Neuronal stem cell (in vitro differentiated cells): ENCODE data around the gene CDK2AP2.
A peak's percentile ranks its signal among the peaks of the same experiment; 100 is the strongest.
"Not testable (repeated sequence)": the region's sequence is repeated elsewhere in the genome, so short reads cannot be mapped to it uniquely, and the experiment has no call there.

Source experiments
- DNase-seq: peaks from one replicate; pipeline ENCODE4 v3.0.0-alpha.2; 2013; ENCODE audit warnings: low spot score
- H2AFZ ChIP-seq: one replicate; pipeline ENCODE4 v1.6.1; 2013; ENCODE audit warnings: mild to moderate bottlenecking, low read length, inconsistent platforms
- H2AK5ac ChIP-seq: 2 replicates; pipeline ENCODE4 v1.6.1; 2013; ENCODE audit warnings: low read depth, mild to moderate bottlenecking, inconsistent platforms, low read length, moderate library complexity, mixed read lengths
- H2BK120ac ChIP-seq: 2 replicates; pipeline ENCODE4 v1.6.1; 2013; ENCODE audit warnings: low read depth, mild to moderate bottlenecking, inconsistent platforms, low read length, moderate library complexity, mixed read lengths
- H2BK12ac ChIP-seq: one replicate; pipeline ENCODE4 v1.6.1; 2013; ENCODE audit warnings: low read length, inconsistent platforms
- H2BK15ac ChIP-seq: 2 replicates; pipeline ENCODE4 v1.6.1; 2013; ENCODE audit warnings: mild to moderate bottlenecking, low read length, inconsistent platforms, mixed read lengths
- H2BK5ac ChIP-seq: one replicate; pipeline ENCODE4 v1.6.1; 2013; ENCODE audit warnings: inconsistent platforms, mild to moderate bottlenecking, low read length, moderate library complexity
- H3K14ac ChIP-seq: one replicate; pipeline ENCODE4 v1.6.1; 2013; ENCODE audit warnings: low read length, inconsistent platforms
- H3K18ac ChIP-seq: 2 replicates; pipeline ENCODE4 v1.6.1; 2013; ENCODE audit warnings: low read length, inconsistent platforms
- H3K23ac ChIP-seq: 2 replicates; pipeline ENCODE4 v1.6.1; 2013; ENCODE audit warnings: low read depth, mild to moderate bottlenecking, mixed read lengths, low read length, inconsistent platforms; ENCODE audit not compliant: poor library complexity
- H3K27ac ChIP-seq: replicated peaks from 3 replicates; pipeline ENCODE4 v1.5.1; 2013; ENCODE audit warnings: low read length, inconsistent platforms
- H3K27me3 ChIP-seq, 3 experiments: 2 replicates each; pipeline ENCODE4 v1.6.1; 2013; ENCODE audit warnings: low read length in 3 of 3, mild to moderate bottlenecking in 2 of 3, inconsistent platforms in 1 of 3, low read depth in 1 of 3, mixed read lengths in 1 of 3, moderate library complexity in 1 of 3; ENCODE audit not compliant: control insufficient read depth in 3 of 3, insufficient read depth in 3 of 3
- H3K36me3 ChIP-seq, 2 donors: replicated peaks in 1 of 2; 2 replicates each; pipeline ENCODE4 v1.6.1; 2013; ENCODE audit warnings: low read length in 2 of 2; ENCODE audit not compliant: control insufficient read depth in 2 of 2, insufficient read depth in 2 of 2
- H3K4ac ChIP-seq: 2 replicates; pipeline ENCODE4 v1.6.1; 2013; ENCODE audit warnings: inconsistent platforms, mild to moderate bottlenecking, low read length, moderate library complexity
- H3K4me1 ChIP-seq, 2 donors: 1 replicate in 1 of 2; 2 replicates in 1 of 2; pipeline ENCODE4 v1.6.1; 2013; ENCODE audit warnings: low read length in 2 of 2, low read depth in 1 of 2; ENCODE audit not compliant: control insufficient read depth in 2 of 2, insufficient read depth in 1 of 2
- H3K4me2 ChIP-seq: one replicate; pipeline ENCODE4 v1.6.1; 2013; ENCODE audit warnings: mild to moderate bottlenecking, low read length, inconsistent platforms; ENCODE audit not compliant: insufficient read depth, poor library complexity, severe bottlenecking
- H3K4me3 ChIP-seq, 2 donors: 2 replicates each; pipeline ENCODE4 v1.5.1; 2013; ENCODE audit warnings: low read length in 2 of 2, mild to moderate bottlenecking in 2 of 2, inconsistent platforms in 1 of 2, moderate library complexity in 1 of 2
- H3K79me1 ChIP-seq: one replicate; pipeline ENCODE4 v1.6.1; 2013; ENCODE audit warnings: low read depth, mild to moderate bottlenecking, inconsistent platforms, low read length, moderate library complexity
- H3K9ac ChIP-seq: one replicate; pipeline ENCODE4 v1.6.1; 2013; ENCODE audit warnings: mild to moderate bottlenecking, low read depth, low read length, inconsistent platforms; ENCODE audit not compliant: poor library complexity
- H3K9me3 ChIP-seq, 2 donors: replicated peaks in 1 of 2; 2 replicates each; pipeline versions ENCODE3 to v1.6.1; 2013; ENCODE audit warnings: low read length in 2 of 2, mild to moderate bottlenecking in 2 of 2, inconsistent platforms in 1 of 2, low read depth in 1 of 2, mixed read lengths in 1 of 2, moderate library complexity in 1 of 2; ENCODE audit not compliant: control insufficient read depth in 2 of 2, insufficient read depth in 1 of 2
- H4K8ac ChIP-seq: one replicate; pipeline ENCODE4 v1.6.1; 2013; ENCODE audit warnings: low read depth, mild to moderate bottlenecking, inconsistent platforms, low read length, moderate library complexity
- H4K91ac ChIP-seq: one replicate; pipeline ENCODE4 v1.6.1; 2013; ENCODE audit warnings: low read length, low read depth, mild to moderate bottlenecking, inconsistent platforms; ENCODE audit not compliant: poor library complexity
- whole genome bisulfite sequencing, 2 donors: extraction: QIAGEN DNeasy Blood & Tissue Kit; methylation state at CpG; one replicate each; pipeline ENCODE4 v1.1.7; 2013; ENCODE audit warnings: missing lambda C conversion rate in 2 of 2, mixed read lengths in 1 of 2; ENCODE audit not compliant: insufficient read length in 2 of 2, insufficient replicate concordance in 1 of 2; ENCODE audit errors: extremely low coverage in 2 of 2; 5-methylcytosine and 5-hydroxymethylcytosine counted together

CDK2AP2 gene

GRCh38 chr11:67482827-67483798 is 24.8 kb downstream of the CDK2AP2 start, which contains the start of gene AIP:
Gene AIP, plus strand, starts transcription at chr11:67483026. Its CDS starts 133 bp downstream, at chr11:67483159.
- WGBS, 2 donors: no CpG with 5 or more reads among the region's 60 CpGs
- peaks cover 0 to 3% of the 10 kb centered on the region in 2 donors for H3K9me3 ChIP-seq
- H3K4me1 ChIP-seq: peaks cover 4 to 7% of the 10 kb centered on the region in 2 donors
- H4K8ac ChIP-seq: peak within 1 kb of the TSS; percentile 19
- no peak within 1 kb of the TSS for H2BK12ac ChIP-seq
- peak within 1 kb of the TSS; percentile 96 for H3K9ac ChIP-seq
- peak within 1 kb of the TSS; percentile 76 for H3K23ac ChIP-seq
- no peak within 1 kb of the TSS for H2BK120ac ChIP-seq
- H2BK5ac ChIP-seq: peak within 1 kb of the TSS; percentile 49
- peak within 1 kb of the TSS; percentile 60 for H2BK15ac ChIP-seq
- H2AK5ac ChIP-seq: peak within 1 kb of the TSS; percentile 83
- DNase-seq: peak; percentile 98
- H3K14ac ChIP-seq: peak within 1 kb of the TSS; percentile 25
- H4K91ac ChIP-seq: no peak within 1 kb of the TSS
- H3K36me3 ChIP-seq: peaks cover 2 to 18% of the 10 kb centered on the region in 2 donors
- peak within 1 kb of the TSS; percentile 86 for H2AFZ ChIP-seq
- peak within 1 kb of the TSS; percentile 98 for H3K18ac ChIP-seq
- no peaks in the 10 kb centered on the region for H3K27me3 ChIP-seq
- H3K4ac ChIP-seq: no peak within 1 kb of the TSS
- H3K27ac ChIP-seq: peak within 1 kb of the TSS; percentile 82
- H3K4me2 ChIP-seq: peak within 1 kb of the TSS; percentile 72
- peak within 1 kb of the TSS; percentile 57 to 89 for H3K4me3 ChIP-seq
- peaks cover 7% of the 10 kb centered on the region for H3K79me1 ChIP-seq

GRCh38 chr11:67482275-67482826 is 25.6 kb downstream of the CDK2AP2 start:
- peak overlapping the region; percentile 86 for H2AFZ ChIP-seq
- no peak for DNase-seq
- no CpG with 5 or more reads among the region's 19 CpGs for WGBS, 2 donors

GRCh38 chr11:67477344-67478050 is 30.5 kb downstream of the CDK2AP2 start:
- not testable (repeated sequence) for H3K4me1 ChIP-seq, H3K27ac ChIP-seq, H2AFZ ChIP-seq

More at GRCh38 chr11:67482275-67482826, 25.6 kb downstream of the CDK2AP2 start:
- Histone ChIP-seq H2BK15ac (no peak overlapping the region), H4K91ac (no peak overlapping the region), H2BK12ac (no peak overlapping the region), H3K36me3 (peaks cover 0 to 11% of the 10 kb centered on the region in 2 donors), H2BK120ac (no peak overlapping the region), H3K18ac (no peak overlapping the region), H3K4me3 (peak overlapping the region in 1 of 2 donors; percentile 57), H3K79me1 (peaks cover 7% of the 10 kb centered on the region), H2BK5ac (no peak overlapping the region), H3K4ac (no peak overlapping the region), H3K23ac (no peak overlapping the region), H3K9ac (no peak overlapping the region), H3K4me1 (peaks cover 4 to 7% of the 10 kb centered on the region in 2 donors), H3K27ac (no peak overlapping the region), H3K4me2 (peak overlapping the region; percentile 50), H3K14ac (no peak overlapping the region), H3K9me3 (peaks cover 0 to 3% of the 10 kb centered on the region in 2 donors), H3K27me3 (no peaks in the 10 kb centered on the region), H4K8ac (no peak overlapping the region), H2AK5ac (no peak overlapping the region)

More at GRCh38 chr11:67477344-67478050, 30.5 kb downstream of the CDK2AP2 start:
- not testable (repeated sequence) for DNase-seq, H2BK12ac ChIP-seq, H3K4ac ChIP-seq, H3K27me3 ChIP-seq, H3K23ac ChIP-seq, H3K18ac ChIP-seq, H2AK5ac ChIP-seq, H3K14ac ChIP-seq, H3K9me3 ChIP-seq, H3K79me1 ChIP-seq, H3K36me3 ChIP-seq, H3K4me2 ChIP-seq, H2BK5ac ChIP-seq, H2BK120ac ChIP-seq, H4K91ac ChIP-seq, H3K9ac ChIP-seq, H4K8ac ChIP-seq, H3K4me3 ChIP-seq, H2BK15ac ChIP-seq
- WGBS, 2 donors: no CpG with 5 or more reads among the region's 16 CpGs
